D721Med (cell line): ENCODE data around the gene PLIN5.
A peak's percentile ranks its signal among the peaks of the same experiment; 100 is the strongest.

ENCODE experiments used
- DNase-seq: peaks from one replicate; pipeline ENCODE4 v3.0.0; 2011; ENCODE audit warnings: low spot score; ENCODE audit not compliant: insufficient read length
- FAIRE-seq: peaks from 2 replicates; lab custom pipeline; 2011; peaks lifted over from hg19 to GRCh38; lab: Jason Lieb, UNC
- TF ChIP-seq, protein P1 (sequence below): IDR thresholded peaks from 2 replicates; pipeline ENCODE4 v1.5.1; 2012; ENCODE audit warnings: mild to moderate bottlenecking, control low read depth; ENCODE audit not compliant: insufficient read depth; ENCODE audit errors: missing control alignments

The PLIN5 gene, protein sequence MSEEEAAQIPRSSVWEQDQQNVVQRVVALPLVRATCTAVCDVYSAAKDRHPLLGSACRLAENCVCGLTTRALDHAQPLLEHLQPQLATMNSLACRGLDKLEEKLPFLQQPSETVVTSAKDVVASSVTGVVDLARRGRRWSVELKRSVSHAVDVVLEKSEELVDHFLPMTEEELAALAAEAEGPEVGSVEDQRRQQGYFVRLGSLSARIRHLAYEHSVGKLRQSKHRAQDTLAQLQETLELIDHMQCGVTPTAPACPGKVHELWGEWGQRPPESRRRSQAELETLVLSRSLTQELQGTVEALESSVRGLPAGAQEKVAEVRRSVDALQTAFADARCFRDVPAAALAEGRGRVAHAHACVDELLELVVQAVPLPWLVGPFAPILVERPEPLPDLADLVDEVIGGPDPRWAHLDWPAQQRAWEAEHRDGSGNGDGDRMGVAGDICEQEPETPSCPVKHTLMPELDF

DNA sequence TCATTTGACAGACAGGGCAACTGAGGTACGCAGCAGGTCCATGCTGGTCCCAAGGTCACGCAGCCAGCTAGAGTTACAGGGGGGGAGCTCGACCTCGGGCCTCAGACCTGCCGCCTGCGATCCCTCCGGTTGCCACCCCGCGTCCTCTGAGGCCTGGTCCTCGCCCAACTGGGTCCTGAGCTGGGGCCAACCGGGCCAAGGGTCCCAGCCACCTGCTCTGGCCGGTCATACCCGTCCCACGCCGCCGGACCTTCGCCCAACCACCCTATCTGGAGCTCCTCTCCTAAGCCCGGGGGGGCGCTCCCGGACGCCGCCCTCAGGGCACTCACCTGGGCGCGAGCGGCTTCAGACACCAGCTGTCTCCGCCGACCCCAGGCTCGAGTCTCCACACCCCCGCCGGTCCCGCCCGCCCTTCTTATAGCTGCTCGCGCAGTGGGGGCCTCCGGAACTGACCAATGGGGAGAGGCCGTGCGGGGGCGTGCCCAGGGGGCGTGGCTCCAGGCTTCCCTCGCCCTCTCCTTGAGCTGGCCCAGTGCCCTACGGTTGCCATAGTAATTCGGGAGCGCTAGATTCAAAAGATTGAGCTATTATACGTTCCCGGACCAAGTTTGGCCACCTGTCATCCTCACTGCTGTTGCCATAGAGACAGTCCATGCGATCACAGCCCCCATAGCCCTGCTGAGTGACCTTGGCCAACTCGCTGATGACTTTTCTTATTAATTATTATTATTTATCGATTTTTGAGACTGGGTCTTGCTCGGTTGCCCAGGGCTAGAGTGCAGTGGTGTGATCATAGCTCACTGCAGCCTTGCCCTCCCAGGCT lies at the start of gene PLIN5:
PLIN5 (minus strand) TSS at position 389 of the 823 bp plus-strand sequence. CDS start 1,150 bp downstream, outside the sequence.
- DNase-seq, result peak; percentile 97
- no peak for FAIRE-seq
- TF ChIP-seq, protein P1, sequence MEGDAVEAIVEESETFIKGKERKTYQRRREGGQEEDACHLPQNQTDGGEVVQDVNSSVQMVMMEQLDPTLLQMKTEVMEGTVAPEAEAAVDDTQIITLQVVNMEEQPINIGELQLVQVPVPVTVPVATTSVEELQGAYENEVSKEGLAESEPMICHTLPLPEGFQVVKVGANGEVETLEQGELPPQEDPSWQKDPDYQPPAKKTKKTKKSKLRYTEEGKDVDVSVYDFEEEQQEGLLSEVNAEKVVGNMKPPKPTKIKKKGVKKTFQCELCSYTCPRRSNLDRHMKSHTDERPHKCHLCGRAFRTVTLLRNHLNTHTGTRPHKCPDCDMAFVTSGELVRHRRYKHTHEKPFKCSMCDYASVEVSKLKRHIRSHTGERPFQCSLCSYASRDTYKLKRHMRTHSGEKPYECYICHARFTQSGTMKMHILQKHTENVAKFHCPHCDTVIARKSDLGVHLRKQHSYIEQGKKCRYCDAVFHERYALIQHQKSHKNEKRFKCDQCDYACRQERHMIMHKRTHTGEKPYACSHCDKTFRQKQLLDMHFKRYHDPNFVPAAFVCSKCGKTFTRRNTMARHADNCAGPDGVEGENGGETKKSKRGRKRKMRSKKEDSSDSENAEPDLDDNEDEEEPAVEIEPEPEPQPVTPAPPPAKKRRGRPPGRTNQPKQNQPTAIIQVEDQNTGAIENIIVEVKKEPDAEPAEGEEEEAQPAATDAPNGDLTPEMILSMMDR, result no peak

DNA sequence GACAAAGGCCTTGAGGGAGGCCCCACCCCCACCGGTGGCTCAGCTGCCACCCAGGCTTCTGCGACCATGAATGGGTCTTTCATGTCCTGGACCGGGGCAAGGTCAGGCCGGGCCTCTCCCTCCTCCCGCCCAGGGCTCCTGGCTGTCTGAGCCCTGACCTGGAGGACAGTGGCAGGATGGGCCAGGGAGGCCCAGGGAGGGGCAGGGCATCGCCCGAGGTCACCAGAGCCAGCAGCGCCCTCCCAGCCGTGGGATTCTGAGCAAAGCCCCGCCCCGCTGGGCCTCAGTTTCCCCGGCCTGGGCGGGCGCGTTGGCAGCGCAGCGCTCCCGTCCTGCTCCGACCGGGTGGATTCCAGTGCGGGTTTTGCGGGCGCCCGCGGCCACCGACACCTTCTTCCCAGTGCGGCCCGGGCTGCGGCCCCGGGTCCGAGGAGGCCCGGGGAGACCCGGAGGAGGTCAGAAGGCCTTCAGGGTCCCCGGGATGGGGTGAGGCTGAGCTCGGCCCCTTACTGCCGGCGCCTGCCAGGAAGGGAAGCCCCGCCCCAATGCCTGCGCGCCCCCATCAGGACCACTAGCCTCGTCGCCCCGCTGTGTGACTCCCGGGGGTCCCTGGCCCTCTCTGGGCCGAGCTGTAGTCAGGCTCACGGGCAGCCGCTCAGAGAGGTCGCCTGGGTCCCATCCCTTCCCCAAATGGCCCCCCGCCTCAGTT lies 49.1 kb upstream of the PLIN5 start:
- DNase-seq, result no peak

DNA sequence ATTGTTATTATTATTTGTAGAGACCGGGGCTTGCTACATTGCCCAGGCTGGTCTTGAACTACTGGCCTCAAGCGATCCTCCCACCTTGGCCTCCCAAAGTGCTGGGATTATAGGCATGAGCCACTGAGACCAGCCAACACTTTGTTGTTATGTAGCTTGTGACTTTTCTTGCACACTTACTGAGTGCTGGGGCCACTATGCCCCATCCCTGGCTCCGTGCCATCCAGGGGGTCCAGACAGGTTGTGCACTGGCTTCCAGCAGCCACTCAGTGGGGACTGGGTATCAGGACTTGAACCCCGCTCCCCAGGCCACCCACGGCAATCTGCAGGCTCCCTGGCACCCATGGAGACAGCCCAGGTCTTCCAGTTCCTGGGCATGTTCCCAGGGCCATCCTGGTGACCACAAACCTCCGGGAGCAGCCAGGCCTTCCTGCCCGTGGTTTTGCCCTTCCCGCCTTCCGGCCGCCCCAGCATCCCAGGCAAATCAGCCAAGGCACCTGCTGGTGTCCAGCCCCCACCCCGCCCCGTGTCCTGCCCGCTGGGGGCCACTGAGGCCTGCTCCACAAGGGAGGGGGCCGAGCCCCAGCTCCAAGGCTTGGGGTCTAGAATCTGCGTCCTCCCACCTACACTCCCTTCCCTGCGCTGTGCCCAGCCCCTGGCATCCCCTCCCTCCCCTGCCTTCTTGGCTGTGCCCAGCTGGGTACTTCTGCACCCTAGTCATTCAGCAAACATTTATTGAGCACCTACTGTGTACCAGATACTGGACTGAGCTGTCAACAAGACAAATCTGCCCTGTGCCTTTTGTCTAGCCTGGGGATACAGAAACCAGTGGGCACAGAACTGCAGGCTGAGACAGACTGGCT lies 48.2 kb upstream of the PLIN5 start:
- TF ChIP-seq, protein P1, result no peak
- no peak for DNase-seq
- no peak for FAIRE-seq

More for the DNA sequence above, 49.1 kb upstream of the PLIN5 start:
- TF ChIP-seq, protein P1, result no peak
- no peak for FAIRE-seq

DNA sequence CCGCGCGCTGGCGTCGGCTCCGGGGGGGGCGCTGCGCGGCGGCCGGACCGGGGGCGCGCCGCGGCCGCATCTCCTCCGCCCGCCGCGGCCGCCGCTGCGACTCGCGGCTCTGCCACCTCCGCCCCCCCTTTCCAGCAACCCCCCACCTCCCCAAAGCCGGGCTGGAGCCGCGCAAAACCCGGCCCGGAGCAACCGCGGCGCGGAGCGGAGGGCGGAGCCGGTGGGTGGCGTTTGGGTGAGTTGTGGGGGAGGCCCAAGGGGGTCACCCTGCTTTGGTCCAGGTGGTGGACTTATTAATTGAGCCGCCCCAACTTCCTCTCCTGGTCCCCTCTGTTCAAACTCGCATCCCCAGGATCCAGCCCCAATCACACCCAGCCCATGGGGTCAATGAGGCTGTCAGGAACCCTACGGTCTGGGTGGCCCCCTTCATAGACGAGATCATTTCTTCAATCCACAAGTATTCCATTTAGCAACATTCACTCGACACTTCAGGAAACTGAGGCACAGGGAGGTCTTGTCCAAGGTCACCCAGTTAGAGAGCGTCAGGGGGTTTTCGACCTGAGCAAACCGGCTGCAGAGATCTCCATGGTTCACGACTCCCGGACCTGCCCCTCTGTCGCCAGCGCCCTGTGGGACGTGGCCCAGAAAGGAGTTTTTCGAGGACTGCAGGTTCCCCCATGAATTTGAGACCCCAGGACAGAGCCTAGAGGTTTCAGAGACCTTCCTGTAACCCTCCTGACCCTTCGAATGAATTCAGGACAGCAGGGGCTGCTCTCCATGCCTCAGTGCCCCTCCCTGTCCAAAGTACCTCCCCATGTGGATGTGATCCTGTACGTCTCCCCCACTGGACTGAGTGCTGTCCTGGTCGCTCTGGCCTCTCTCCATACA lies 46.9 kb upstream of the PLIN5 start:
- DNase-seq, result peak; percentile 88
- FAIRE-seq, result no peak
- TF ChIP-seq, protein P1, result no peak

DNA sequence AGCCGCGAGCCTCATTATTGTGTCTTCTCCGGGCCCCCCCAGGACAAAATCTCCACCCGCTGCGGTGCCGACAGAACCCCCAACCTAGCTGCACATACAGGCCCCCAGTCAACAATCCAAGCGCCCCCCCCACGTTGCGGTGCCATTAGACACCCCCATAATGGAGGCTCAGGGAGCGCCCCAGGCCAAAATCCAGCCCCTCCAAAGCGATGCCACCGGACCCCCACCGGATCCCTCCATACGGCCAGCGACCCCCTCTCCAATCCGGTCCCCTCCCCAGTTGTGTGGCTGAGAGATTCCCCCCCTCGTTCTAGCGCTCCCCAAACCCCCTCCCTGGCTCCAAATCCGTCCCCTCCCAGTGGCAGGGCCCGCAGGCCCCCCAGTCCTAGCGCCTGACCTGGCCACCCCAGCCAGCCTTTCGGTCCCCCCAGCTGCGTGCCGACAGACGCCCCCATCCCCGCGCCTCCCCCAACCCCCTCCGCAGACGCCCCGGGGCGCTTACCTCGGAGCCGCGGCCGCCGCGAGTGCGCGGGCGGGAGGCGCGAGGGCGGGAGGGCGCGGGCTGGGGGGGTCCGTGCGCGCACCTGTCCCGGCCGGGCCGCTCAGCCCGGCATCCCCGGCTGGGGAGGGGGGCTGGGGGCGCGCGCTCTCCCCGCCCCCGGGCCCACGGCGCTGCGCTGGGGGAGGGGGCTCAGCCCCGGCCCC lies 46.1 kb upstream of the PLIN5 start:
- FAIRE-seq, result no peak
- TF ChIP-seq, protein P1, result no peak
- DNase-seq, result no peak
